HG03066 (cell line): Measurements from ENCODE around the gene EDA.

ENCODE experiments used
- ATAC-seq: cut with Tn5 transposase; IDR thresholded peaks from one replicate; pipeline ENCODE4 v1.9.1; 2021; ENCODE audit warnings: low read depth; ENCODE audit not compliant: unreplicated experiment

EDA gene

DNA sequence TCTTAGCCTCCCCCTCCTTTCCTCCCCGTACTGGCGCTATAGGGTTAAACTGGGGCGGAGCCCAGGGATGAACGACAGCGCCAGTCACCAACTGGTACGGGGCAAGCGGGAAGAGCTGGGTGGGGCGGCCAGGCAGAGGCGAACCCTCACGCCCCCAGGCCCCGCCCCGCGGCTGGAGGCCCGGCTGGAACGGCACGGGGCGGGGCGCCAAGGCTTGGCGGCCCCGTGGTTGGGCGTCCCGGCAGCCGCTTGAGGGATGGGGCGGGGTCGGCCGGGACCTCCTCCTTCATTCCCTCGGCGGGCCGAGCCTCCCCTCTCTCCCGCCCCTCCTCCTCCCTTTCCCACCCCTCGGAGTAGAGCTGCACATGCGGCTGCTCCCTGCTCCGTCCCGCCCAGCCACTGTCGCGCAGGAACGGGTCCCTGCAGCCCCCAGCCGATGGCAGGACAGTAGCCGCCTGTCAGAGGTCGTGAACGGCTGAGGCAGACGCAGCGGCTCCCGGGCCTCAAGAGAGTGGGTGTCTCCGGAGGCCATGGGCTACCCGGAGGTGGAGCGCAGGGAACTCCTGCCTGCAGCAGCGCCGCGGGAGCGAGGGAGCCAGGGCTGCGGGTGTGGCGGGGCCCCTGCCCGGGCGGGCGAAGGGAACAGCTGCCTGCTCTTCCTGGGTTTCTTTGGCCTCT lies at the start of gene EDA:
Gene EDA (plus strand): TSS at position 335 of the 678 bp plus-strand sequence.
- no peak for ATAC-seq

DNA sequence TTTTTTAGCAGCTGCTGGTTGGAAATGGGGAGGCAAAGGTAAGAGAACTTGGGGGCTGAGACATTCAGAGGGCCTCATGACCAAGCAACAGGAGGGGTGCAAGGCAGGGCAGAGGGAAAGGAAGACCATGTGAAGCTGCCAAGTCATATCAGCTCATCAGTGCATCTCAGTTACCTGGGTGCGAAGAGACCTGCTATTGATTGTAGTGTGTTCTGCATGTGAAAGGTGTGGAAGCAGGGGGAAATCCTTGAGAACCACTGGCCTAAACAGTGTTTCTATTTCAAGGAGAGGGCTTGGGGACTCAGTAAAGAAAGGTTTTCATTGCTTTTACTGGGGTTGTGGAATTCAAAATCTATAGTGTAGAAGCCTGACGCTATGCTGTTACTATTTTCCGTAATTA lies 47.1 kb upstream of the EDA start:
- no peak for ATAC-seq

DNA sequence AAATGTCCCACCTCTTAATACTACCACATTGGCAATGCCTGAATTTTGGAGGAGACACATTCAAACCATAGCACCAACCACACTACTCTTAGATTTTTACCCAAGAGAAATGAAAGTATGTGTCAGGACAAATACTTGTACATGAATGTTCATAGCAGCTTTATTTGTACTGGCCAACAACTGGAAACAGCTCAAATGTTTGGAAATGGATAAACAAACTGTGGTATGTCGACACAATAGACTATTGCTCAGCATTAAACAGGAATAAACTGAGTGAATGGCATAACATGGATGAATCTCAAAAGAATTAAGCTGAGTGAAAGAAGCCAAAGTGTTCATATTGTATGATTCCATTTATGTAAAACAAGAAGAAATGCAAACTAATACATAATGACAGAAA lies 18.5 kb upstream of the EDA start:
- ATAC-seq: no peak

DNA sequence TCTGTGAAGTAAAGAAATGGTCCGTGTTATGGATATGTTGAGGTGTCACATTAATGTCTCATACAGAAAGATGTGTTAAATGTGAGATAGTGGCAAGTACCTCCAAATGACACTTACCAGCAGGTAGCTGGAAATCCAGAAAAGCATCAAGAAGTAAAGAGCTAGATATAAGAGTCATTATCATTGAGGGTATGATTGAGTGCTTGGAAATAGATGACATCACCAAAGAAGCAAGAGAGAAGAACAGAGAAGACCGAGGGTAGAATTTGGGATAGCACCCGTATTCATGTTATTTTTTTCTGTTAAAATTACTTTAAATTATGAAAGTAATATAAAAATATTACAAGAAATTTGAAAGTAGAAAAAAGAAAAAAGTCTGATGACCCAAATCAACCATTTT lies 15.7 kb upstream of the EDA start:
- ATAC-seq: no peak

DNA sequence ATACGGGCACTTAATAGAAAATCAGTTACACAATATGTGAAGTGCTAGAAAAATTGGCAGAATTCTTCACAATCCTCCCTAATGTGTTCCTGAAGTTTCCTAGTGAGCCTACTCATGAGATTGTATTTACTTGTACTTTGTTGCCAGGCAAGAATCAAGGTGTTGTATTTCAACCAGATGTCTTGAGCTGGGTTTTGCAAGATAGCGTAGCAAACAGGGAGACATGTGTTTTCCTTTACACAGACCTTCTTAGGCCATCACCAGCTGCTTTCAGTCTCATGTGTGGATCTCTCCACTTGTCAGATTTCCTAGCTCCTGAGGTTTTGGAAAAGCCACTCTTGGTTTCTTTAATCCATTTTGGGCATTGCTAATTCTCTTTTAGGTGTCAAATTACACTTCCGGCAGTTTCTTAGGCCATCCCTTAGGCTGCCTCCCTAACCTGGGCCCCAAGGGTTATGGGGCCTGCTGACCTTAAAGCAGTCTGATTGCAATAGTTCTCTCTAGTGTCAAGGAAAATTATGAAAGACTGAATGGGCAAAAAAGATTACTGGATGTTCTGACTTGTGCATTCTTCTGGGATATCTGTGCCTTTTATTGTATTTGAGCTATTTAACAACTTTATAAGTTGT lies 12.2 kb upstream of the EDA start:
- ATAC-seq: no peak

DNA sequence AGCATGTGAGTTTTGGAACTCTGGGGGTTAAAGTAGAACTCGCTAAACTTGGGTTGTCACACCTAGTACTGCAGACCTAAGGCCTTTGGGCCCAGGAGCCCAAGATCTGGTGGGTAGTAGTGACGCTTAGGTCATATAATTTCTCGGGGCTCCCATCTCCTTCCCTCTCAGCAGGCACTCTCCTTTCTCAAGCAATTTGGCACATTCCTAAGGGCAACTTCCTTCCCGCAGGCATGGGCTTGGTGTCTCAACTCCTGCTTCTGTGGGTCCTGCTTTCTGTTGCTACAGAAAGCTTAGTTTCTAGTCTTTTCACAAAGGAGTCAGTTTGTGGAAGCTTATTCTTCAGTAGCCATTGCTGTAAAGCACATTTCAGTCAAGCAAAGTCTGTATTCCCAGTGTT lies 10.4 kb upstream of the EDA start:
- no peak for ATAC-seq

DNA sequence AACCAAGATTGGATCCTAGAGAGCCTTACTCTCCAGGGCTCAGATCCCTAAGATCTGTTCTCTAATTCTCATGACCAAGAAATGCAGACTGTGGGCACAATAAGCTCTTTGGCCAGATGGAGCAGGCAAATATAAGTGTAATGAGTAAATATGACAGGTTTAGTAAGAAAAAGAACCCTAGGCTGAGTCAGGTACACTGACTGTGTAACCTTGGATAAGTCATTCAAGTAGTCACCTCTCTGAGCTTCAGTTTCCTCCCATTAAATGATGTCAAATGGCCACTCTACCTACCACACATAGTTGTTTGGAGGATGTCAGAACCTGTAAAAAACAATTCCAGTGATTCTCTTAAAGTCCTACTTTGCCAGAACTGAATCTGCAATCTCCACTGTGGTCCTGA lies 8.3 kb upstream of the EDA start:
- ATAC-seq: no peak

GRCh38 chrX:69613946-69614345 lies 2.0 kb upstream of the EDA start:
- no peak for ATAC-seq

DNA sequence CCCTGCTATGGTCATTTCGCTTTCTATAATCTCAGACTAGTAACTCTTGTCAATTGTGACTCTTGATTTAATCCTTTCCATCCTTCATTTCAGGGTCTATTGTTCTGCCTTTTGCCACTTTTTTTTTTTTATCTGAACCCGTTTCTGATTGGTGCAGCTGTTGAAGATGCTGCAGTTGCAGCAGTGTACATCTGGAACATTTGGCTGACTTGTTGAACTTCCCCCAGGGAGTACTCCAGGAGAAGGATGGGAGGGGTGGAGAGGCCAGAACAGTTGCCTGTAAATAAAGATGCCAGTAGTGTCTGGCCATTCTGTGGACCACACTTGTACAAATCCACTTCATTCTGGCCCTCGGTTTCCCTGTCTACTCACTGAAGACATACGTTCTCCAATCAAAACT lies 1.0 kb upstream of the EDA start:
- ATAC-seq: no peak

DNA sequence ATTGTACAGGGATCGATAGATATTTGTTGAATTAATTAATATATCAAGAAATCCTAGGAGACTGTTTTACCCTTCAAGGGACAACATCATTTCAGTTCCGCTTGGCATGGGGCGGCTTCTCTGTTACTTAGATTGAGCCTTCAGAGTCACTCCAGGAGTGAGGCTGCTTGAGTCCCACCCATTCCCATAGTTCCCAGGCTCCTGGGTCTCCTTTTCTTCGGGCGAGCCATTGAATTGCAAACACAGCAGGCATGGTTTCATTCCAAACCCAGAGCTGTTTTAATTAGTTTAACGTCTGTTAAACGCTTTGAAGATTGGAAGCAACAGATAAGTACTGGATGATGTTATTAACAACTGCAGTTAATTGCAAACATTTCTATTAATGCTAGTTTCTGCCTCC lies 571 bp upstream of the EDA start:
- ATAC-seq: no peak

DNA sequence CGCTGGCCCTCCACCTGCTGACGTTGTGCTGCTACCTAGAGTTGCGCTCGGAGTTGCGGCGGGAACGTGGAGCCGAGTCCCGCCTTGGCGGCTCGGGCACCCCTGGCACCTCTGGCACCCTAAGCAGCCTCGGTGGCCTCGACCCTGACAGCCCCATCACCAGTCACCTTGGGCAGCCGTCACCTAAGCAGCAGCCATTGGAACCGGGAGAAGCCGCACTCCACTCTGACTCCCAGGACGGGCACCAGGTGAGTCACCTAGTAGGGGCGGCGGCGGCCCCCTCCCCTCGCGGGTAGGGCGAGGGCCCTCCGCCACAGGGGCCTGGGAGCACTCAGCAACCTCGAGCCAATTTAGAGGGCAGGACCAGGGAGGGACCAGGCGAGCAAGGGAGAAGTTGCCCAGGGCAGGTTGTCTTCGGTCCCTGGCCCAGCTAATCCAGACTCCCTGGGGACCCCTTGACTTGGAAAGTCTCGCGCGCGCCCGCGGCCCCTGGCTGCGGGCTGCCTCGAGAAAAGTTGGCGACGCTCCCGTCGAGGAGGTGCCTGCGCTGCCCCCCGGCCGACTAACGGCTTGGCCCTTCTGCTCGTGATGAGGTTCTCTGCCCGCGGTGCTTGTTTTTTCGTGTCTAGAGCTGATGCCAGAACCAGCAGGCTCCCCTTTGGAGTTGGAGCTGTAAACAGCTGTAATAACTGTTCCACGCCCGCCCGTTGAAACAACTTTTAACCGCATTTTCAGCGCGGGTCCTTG lies 717 bp downstream of the EDA start:
- ATAC-seq: no peak

GRCh38 chrX:69618803-69619202 lies 2.9 kb downstream of the EDA start:
- no peak for ATAC-seq

GRCh38 chrX:69626129-69626528 lies 10.2 kb downstream of the EDA start:
- no peak for ATAC-seq

- ATAC-seq: no peak
These were observed 11.8 kb downstream of the EDA start for GRCh38 chrX:69627744-69628143.

DNA sequence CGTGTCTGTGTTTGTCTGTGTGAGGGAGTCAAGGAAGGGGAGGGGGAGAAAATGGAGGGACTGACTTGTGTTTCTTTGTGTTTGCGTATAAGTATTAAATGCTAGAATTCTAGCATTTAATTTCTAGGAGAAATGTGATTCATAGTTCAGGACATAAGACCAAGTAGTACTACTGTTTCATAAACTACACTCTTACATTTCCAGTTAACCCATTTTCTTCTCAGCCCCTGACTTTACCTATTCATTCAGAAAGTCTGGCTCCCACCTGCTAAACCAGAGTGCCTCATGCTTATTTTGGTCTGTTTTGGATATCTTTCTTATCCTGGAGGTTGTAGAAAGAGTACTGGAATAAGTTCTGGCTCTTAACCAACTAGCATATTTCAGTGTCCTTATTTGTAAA lies 14.2 kb downstream of the EDA start:
- no peak for ATAC-seq

- ATAC-seq: no peak
These were observed 48.8 kb downstream of the EDA start for GRCh38 chrX:69664693-69665092.

- ATAC-seq: no peak
These were observed 54.2 kb downstream of the EDA start for GRCh38 chrX:69670001-69670555.

- no peak for ATAC-seq
These were observed 59.0 kb downstream of the EDA start for GRCh38 chrX:69674891-69675290.

DNA sequence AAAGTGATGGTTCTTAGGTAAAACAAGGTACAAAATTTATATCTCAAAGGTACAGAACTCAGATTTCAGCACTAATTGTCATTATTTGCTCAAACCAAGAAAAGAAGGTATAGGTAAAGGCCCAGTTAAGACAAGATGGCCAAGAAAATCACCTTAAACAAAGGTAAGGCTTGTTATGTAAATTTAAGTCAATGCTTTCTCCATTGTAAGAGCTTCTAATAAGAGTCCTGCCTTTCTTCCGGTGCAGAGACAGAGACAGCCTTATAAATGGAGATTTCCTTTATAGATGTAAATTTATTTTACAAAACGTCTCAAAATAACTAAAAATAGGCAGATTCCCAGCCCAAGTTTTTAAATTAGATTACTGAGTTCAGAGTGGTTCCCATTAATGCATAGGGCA lies 89.9 kb downstream of the EDA start:
- no peak for ATAC-seq

DNA sequence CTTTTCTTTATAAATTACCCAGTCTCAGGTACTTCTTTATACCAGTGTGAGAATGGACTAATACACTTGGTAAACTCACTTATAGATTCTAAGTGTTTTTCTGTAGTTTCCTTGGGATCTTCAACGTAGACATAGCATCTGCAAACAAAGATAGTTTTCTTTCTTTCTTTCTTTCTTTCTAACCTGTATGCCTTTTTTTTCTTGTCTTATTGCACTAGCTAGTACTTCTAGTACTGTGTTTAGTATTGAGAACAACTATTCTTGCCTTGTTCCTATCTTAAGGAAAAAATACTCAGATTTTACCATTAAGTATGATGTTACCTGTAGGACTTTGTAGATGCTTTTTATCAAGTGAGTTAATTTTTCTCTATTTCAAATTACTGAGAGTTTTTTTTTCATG lies 102.2 kb downstream of the EDA start:
- no peak for ATAC-seq

DNA sequence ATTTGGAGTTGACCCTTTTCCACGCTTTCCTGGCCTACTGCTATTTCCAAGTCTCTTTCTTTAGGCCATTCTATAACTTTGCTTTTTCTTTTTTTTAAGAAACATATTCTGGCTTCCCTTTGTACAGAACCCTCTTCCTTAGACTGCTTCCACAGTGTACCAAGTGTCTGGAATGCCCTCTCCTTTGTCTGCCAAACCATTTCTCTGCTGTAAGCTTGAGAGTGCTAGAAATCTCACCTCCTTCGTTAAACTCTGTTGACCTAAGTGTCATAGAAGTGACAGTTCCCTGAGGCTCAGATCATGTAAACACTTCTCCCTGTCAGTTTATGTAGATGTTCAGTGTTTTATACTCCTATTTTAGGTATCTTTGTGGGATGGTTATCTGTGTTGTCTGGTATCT lies 108.4 kb downstream of the EDA start:
- no peak for ATAC-seq

DNA sequence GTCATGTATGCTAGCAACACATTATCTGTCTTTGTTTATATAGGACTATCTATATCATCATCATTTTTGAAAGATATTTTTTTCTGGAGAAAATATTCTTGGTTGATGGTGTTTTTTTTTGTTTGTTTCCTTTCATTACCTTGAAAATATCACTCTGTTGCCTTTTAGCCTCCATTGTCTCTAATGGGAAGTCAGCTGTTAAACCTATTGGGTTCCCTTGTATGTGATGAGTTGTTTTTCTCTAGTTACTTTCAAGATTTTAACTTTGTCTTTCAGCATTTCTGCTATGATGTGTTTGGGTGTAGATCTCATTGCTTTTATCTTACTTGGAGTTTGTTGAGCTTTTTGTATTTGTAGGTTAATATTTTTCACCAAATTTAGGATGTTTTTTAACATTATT lies 124.4 kb downstream of the EDA start:
- ATAC-seq: no peak
